H9 (cell line): ENCODE data around the gene TMEM109. TPM values are rescaled to one million over a fixed set of nuclear protein-coding genes. Genes with fewer than 3 reads are reported as not detected.
"Not testable (repeated sequence)": the region's sequence is repeated elsewhere in the genome, so short reads cannot be mapped to it uniquely, and the experiment has no call there.

Source experiments
- DNase-seq: peaks from one replicate; pipeline ENCODE4 v3.0.0-alpha.2; 2017
- H2AFZ ChIP-seq: one replicate; pipeline ENCODE4 v1.6.1; 2013; ENCODE audit warnings: mild to moderate bottlenecking, low read length, control low read depth, moderate library complexity
- H2AK5ac ChIP-seq: 2 replicates; pipeline ENCODE4 v1.6.1; 2013; ENCODE audit warnings: low read length, control low read depth, mixed read lengths; ENCODE audit not compliant: insufficient read length
- H2BK120ac ChIP-seq: one replicate; pipeline ENCODE4 v1.6.1; 2013; ENCODE audit warnings: low read depth, mild to moderate bottlenecking, low read length, control low read depth, inconsistent platforms; ENCODE audit not compliant: poor library complexity, severe bottlenecking
- H2BK12ac ChIP-seq: 2 replicates; pipeline ENCODE4 v1.6.1; 2013; ENCODE audit warnings: low read length, control low read depth, mixed read lengths, low read depth; ENCODE audit not compliant: insufficient read length
- H2BK15ac ChIP-seq: 2 replicates; pipeline ENCODE4 v1.6.1; 2013; ENCODE audit warnings: low read depth, low read length, control low read depth
- H2BK20ac ChIP-seq: one replicate; pipeline ENCODE4 v1.6.1; 2013; ENCODE audit warnings: low read depth, mild to moderate bottlenecking, low read length, control low read depth, inconsistent platforms; ENCODE audit not compliant: poor library complexity, severe bottlenecking
- H2BK5ac ChIP-seq: 2 replicates; pipeline ENCODE4 v1.6.1; 2013; ENCODE audit warnings: low read length, control low read depth, mixed read lengths; ENCODE audit not compliant: insufficient read length
- H3K14ac ChIP-seq: 2 replicates; pipeline ENCODE4 v1.6.1; 2013; ENCODE audit warnings: low read length, control low read depth; ENCODE audit not compliant: insufficient read depth
- H3K18ac ChIP-seq: 2 replicates; pipeline ENCODE4 v1.6.1; 2013; ENCODE audit warnings: low read depth, mild to moderate bottlenecking, mixed read lengths, low read length, control low read depth; ENCODE audit not compliant: insufficient read length
- H3K23ac ChIP-seq: 2 replicates; pipeline ENCODE4 v1.6.1; 2013; ENCODE audit warnings: low read length, control low read depth, mixed read lengths, low read depth; ENCODE audit not compliant: insufficient read length
- H3K23me2 ChIP-seq: 2 replicates; pipeline ENCODE4 v1.6.1; 2013; ENCODE audit warnings: low read depth, mild to moderate bottlenecking, mixed read lengths, low read length, control low read depth; ENCODE audit not compliant: insufficient read length, poor library complexity, severe bottlenecking
- H3K27ac ChIP-seq: 2 replicates; pipeline ENCODE4 v1.5.1; 2013; ENCODE audit warnings: low read length, control low read depth, mixed read lengths, low read depth; ENCODE audit not compliant: insufficient read length
- H3K27me3 ChIP-seq: 2 replicates; pipeline ENCODE4 v1.6.1; 2013; ENCODE audit warnings: low read length, control low read depth, inconsistent platforms; ENCODE audit not compliant: insufficient read depth
- H3K4ac ChIP-seq: 2 replicates; pipeline ENCODE4 v1.6.1; 2013; ENCODE audit warnings: low read depth, mild to moderate bottlenecking, control low read depth, inconsistent platforms, low read length, moderate library complexity
- H3K4me1 ChIP-seq: 2 replicates; pipeline ENCODE4 v1.6.1; 2013; ENCODE audit warnings: low read length, control low read depth, inconsistent platforms; ENCODE audit not compliant: insufficient read depth
- H3K4me2 ChIP-seq: 2 replicates; pipeline ENCODE4 v1.6.1; 2013; ENCODE audit warnings: low read length, control low read depth, mixed read lengths; ENCODE audit not compliant: insufficient read length, insufficient read depth
- H3K56ac ChIP-seq: 2 replicates; pipeline ENCODE4 v1.6.1; 2013; ENCODE audit warnings: low read depth, mild to moderate bottlenecking, mixed read lengths, low read length, control low read depth; ENCODE audit not compliant: insufficient read length
- H3K79me1 ChIP-seq: 2 replicates; pipeline ENCODE4 v1.6.1; 2013; ENCODE audit warnings: low read depth, mild to moderate bottlenecking, moderate library complexity, low read length, control low read depth, inconsistent platforms; ENCODE audit not compliant: insufficient read depth, poor library complexity, severe bottlenecking
- H3K79me2 ChIP-seq: 2 replicates; pipeline ENCODE4 v1.6.1; 2013; ENCODE audit warnings: low read length, control low read depth, inconsistent platforms; ENCODE audit not compliant: insufficient read depth
- H3K9ac ChIP-seq: 2 replicates; pipeline ENCODE4 v1.6.1; 2013; ENCODE audit warnings: low read length, control low read depth, mixed read lengths; ENCODE audit not compliant: insufficient read length; ENCODE audit errors: extremely low read depth
- H3K9me3 ChIP-seq: one replicate; pipeline ENCODE4 v1.6.1; 2013; ENCODE audit warnings: low read depth, low read length, inconsistent platforms; ENCODE audit not compliant: control insufficient read depth
- H3T11ph ChIP-seq: one replicate; pipeline ENCODE4 v1.6.1; 2013; ENCODE audit warnings: mild to moderate bottlenecking, low read length, control low read depth, inconsistent platforms
- H4K20me1 ChIP-seq: one replicate; pipeline ENCODE4 v1.6.1; 2013; ENCODE audit not compliant: control insufficient read depth, insufficient read length, insufficient read depth
- H4K5ac ChIP-seq: 2 replicates; pipeline ENCODE4 v1.6.1; 2013; ENCODE audit warnings: low read depth, mild to moderate bottlenecking, mixed read lengths, low read length, control low read depth; ENCODE audit not compliant: insufficient read length
- H4K8ac ChIP-seq: replicated peaks from 2 replicates; pipeline ENCODE4 v1.6.1; 2013; ENCODE audit warnings: low read length, control low read depth, mixed read lengths, low read depth; ENCODE audit not compliant: insufficient read length
- H4K91ac ChIP-seq: 2 replicates; pipeline ENCODE4 v1.6.1; 2013; ENCODE audit warnings: low read depth, mild to moderate bottlenecking, moderate library complexity, mixed read lengths, low read length, control low read depth; ENCODE audit not compliant: insufficient read length
- H3K27ac Mint-ChIP-seq, 3 experiments: 2 replicates in 2 of 3; 3 replicates in 1 of 3; pipeline ENCODE4 v1.8.0; 2020 to 2021; ENCODE audit warnings: mixed read lengths in 3 of 3, mild to moderate bottlenecking in 1 of 3, moderate library complexity in 1 of 3
- H3K27me3 Mint-ChIP-seq: 2 replicates; pipeline ENCODE4 v1.8.0; 2021; ENCODE audit warnings: low read depth, mild to moderate bottlenecking, moderate library complexity, mixed read lengths
- H3K36me3 Mint-ChIP-seq, 3 experiments: 2 replicates in 2 of 3; 3 replicates in 1 of 3; pipeline ENCODE4 v1.8.0; 2020 to 2021; ENCODE audit warnings: low read depth in 3 of 3, mixed read lengths in 3 of 3; ENCODE audit not compliant: insufficient read depth in 1 of 3
- H3K4me1 Mint-ChIP-seq, 2 experiments: 2 replicates each; pipeline ENCODE4 v1.8.0; 2020; ENCODE audit warnings: mixed read lengths in 2 of 2
- H3K4me3 Mint-ChIP-seq, 2 experiments: 2 replicates in 1 of 2; 3 replicates in 1 of 2; pipeline ENCODE4 v1.8.0; 2020 to 2021; ENCODE audit warnings: mild to moderate bottlenecking in 2 of 2, mixed read lengths in 2 of 2, moderate library complexity in 1 of 2
- H3K9me3 Mint-ChIP-seq, 2 experiments: 2 replicates in 1 of 2; 3 replicates in 1 of 2; pipeline ENCODE4 v1.8.0; 2020; ENCODE audit warnings: mild to moderate bottlenecking in 2 of 2, mixed read lengths in 2 of 2, moderate library complexity in 1 of 2
- CTCF ChIP-seq: fragments of 200-600 bp; sonication (generic); conservative IDR thresholded peaks from 3 replicates; pipeline ENCODE4 v1.8.0; 2021; ENCODE audit warnings: antibody characterized with exemption, mild to moderate bottlenecking
- whole genome bisulfite sequencing: extraction: QIAGEN DNeasy Blood & Tissue Kit; methylation state at CpG from one replicate; pipeline ENCODE4 v1.1.7; 2013; ENCODE audit warnings: missing lambda C conversion rate, low lambda C conversion rate, mixed read lengths; ENCODE audit not compliant: insufficient read length; ENCODE audit errors: extremely low coverage; 5-methylcytosine and 5-hydroxymethylcytosine counted together
- total RNA-seq: library from RNA; stranded (reverse); gene quantifications from 2 replicates; pipeline ENCODE4 v1.2.1, GENCODE V29; 2021

TMEM109 gene
- total RNA-seq, 1 experiment from 2014 or later: 38.0 TPM

DNA sequence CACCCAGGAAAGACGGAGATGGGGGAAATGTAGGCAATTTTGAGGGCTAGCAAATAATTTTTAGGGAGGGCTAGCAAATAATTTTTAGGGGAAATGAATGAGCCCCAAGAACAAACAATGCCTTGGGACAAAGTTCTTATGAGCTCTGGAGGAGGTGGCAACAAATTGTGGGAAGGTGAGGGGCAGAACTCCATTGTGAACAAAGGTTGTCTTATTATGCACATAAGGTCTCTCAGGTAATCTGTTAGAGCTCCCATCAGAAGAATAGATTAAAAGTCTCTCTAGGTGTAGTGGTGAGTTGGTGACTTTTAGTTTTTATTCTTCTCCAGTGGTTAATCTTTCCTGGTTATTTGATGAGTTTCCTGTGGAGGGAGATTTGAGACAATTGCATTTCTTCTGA lies 5.2 kb upstream of the TMEM109 start:
- no peak overlapping the region for H2BK20ac ChIP-seq
- Mint-ChIP-seq H3K9me3 (peaks cover 3 to 5% of the 10 kb centered on the region in 2 experiments; a peak in 4 of 5 replicates), H3K4me1 (peaks cover 22 to 33% of the 10 kb centered on the region in 2 experiments), H3K36me3 (no peaks in the 10 kb centered on the region; a peak in 1 of 7 replicates), H3K4me3 (no peak overlapping the region), H3K27me3 (peaks cover 44% of the 10 kb centered on the region), H3K27ac (no peak overlapping the region)
- no peak overlapping the region for H2AFZ ChIP-seq
- H3K79me1 ChIP-seq: peaks cover 5% of the 10 kb centered on the region
- no peak overlapping the region for H3K18ac ChIP-seq
- no peak overlapping the region for H4K8ac ChIP-seq
- H3K9me3 ChIP-seq: no peaks in the 10 kb centered on the region
- no peak overlapping the region for H2AK5ac ChIP-seq
- no peak overlapping the region for H3K23ac ChIP-seq
- H3K27me3 ChIP-seq: no peaks in the 10 kb centered on the region; the same call in 1 of the 2 replicates
- H3K14ac ChIP-seq: no peak overlapping the region
- H3K23me2 ChIP-seq: peaks cover 9% of the 10 kb centered on the region
- H3T11ph ChIP-seq: no peak overlapping the region
- H2BK120ac ChIP-seq: no peak overlapping the region
- H4K5ac ChIP-seq: no peak overlapping the region
- H3K79me2 ChIP-seq: peaks cover 16% of the 10 kb centered on the region; the same call in 1 of the 2 replicates
- no peak overlapping the region for H3K4me2 ChIP-seq
- no peak overlapping the region for H2BK5ac ChIP-seq
- TF ChIP-seq CTCF: no peak
- no peak overlapping the region for H4K91ac ChIP-seq
- DNase-seq: no peak
- no peak overlapping the region for H2BK15ac ChIP-seq
- WGBS: no CpG with 5 or more reads among the region's 1 CpG
- H3K9ac ChIP-seq: no peak overlapping the region
- peaks cover 3% of the 10 kb centered on the region; the same call in 1 of the 2 replicates for H3K4me1 ChIP-seq
- no peak overlapping the region for H3K4ac ChIP-seq
- no peak overlapping the region for H3K27ac ChIP-seq
- H2BK12ac ChIP-seq: no peak overlapping the region
- H3K56ac ChIP-seq: no peak overlapping the region
- H4K20me1 ChIP-seq: no peaks in the 10 kb centered on the region

- not testable (repeated sequence) for H3K18ac ChIP-seq, H3K4me2 ChIP-seq, H2AK5ac ChIP-seq, H2BK5ac ChIP-seq, H2BK20ac ChIP-seq, H3T11ph ChIP-seq, H3K4me3 Mint-ChIP-seq, H2AFZ ChIP-seq, H3K9me3 ChIP-seq, H3K27ac ChIP-seq, H3K36me3 Mint-ChIP-seq, H2BK120ac ChIP-seq, H4K5ac ChIP-seq, H3K9ac ChIP-seq, H2BK12ac ChIP-seq, H3K23ac ChIP-seq, H3K27me3 ChIP-seq, H4K20me1 ChIP-seq, H4K8ac ChIP-seq, H4K91ac ChIP-seq, H3K79me2 ChIP-seq, H3K27ac Mint-ChIP-seq, H3K14ac ChIP-seq, DNase-seq, H3K79me1 ChIP-seq, H3K4ac ChIP-seq, H3K4me1 ChIP-seq, H3K56ac ChIP-seq, H3K9me3 Mint-ChIP-seq, H2BK15ac ChIP-seq
- Mint-ChIP-seq H3K27me3 (peaks cover 44% of the 10 kb centered on the region), H3K4me1 (peaks cover 23 to 25% of the 10 kb centered on the region in 2 experiments)
- H3K23me2 ChIP-seq: peaks cover 16% of the 10 kb centered on the region
- WGBS: no CpG with 5 or more reads among the region's 3 CpGs
Observed at GRCh38 chr11:60909680-60910280, 4.2 kb upstream of the TMEM109 start.
